Aorta (tissue), 5 donors: Measurements from ENCODE around the gene FHL2. TPM values are rescaled to one million over a fixed set of nuclear protein-coding genes. Genes with fewer than 3 reads are reported as not detected.
A peak's percentile ranks its signal among the peaks of the same experiment; 100 is the strongest.

Source experiments
- ATAC-seq: fragments of 200-7000 bp; cut with Tn5 transposase; one replicate; pipeline ENCODE4 v1.9.1; 2022; ENCODE audit warnings: moderate library complexity; ENCODE audit not compliant: low FRiP score
- DNase-seq, 2 donors: peaks; one replicate each; pipeline ENCODE4 v3.0.0-alpha.2; 2020
- H3K27ac ChIP-seq, 2 donors: one replicate each; pipeline ENCODE4 v1.5.1; 2013; ENCODE audit warnings: low read length in 2 of 2, mild to moderate bottlenecking in 2 of 2, moderate library complexity in 2 of 2, control low read depth in 1 of 2, inconsistent platforms in 1 of 2, low read depth in 1 of 2
- H3K27me3 ChIP-seq, 2 donors: one replicate each; pipeline ENCODE4 v1.6.1; 2013; ENCODE audit warnings: control low read depth in 1 of 2, low read length in 1 of 2, mild to moderate bottlenecking in 1 of 2, moderate library complexity in 1 of 2; ENCODE audit not compliant: insufficient read depth in 2 of 2, control insufficient read depth in 1 of 2
- H3K36me3 ChIP-seq, 2 donors: one replicate each; pipeline ENCODE4 v1.6.1; 2013; ENCODE audit warnings: control low read depth in 1 of 2, low read length in 1 of 2, mild to moderate bottlenecking in 1 of 2; ENCODE audit not compliant: insufficient read depth in 2 of 2, control insufficient read depth in 1 of 2
- H3K4me1 ChIP-seq, 2 donors: one replicate each; pipeline ENCODE4 v1.6.1; 2013; ENCODE audit warnings: low read length in 2 of 2, control low read depth in 1 of 2, mild to moderate bottlenecking in 1 of 2, moderate library complexity in 1 of 2; ENCODE audit not compliant: insufficient read depth in 2 of 2, control insufficient read depth in 1 of 2
- H3K4me3 ChIP-seq, 2 donors: one replicate each; pipeline ENCODE4 v1.5.1; 2013; ENCODE audit warnings: low read length in 2 of 2, control low read depth in 1 of 2, mild to moderate bottlenecking in 1 of 2
- H3K9me3 ChIP-seq: one replicate; pipeline ENCODE4 v1.6.1; 2013; ENCODE audit warnings: mild to moderate bottlenecking, low read length; ENCODE audit not compliant: control insufficient read depth
- WGBS, 2 donors: extraction: QIAGEN DNeasy Blood & Tissue Kit; methylation state at CpG; one replicate each; pipeline ENCODE4 v1.1.7; 2013; 5-methylcytosine and 5-hydroxymethylcytosine counted together
- intact Hi-C, 2 donors: fragments of 100-400 bp; cut with DNase I; formaldehyde crosslinking; loops; one replicate each; pipeline versions ENCODE4 v1.14.2 to v1.15.0; 2022
- polyA plus RNA-seq, 2 donors: library from polyadenylated mRNA; stranded (reverse); fragments of 200-250 nt; gene quantifications; one replicate each; pipeline ENCODE4 v1.2.3, GENCODE V29; 2013
- total RNA-seq, 2 donors: library from RNA; stranded (reverse); fragmentation: NEBNext Ultra II Directional; extraction: Animal tissue kit (Norgen Biotek cat#: 25700); gene quantifications; one replicate each; pipeline ENCODE4 v1.2.1, GENCODE V29; 2021
- donor health status: healthy with polysubstance abuse.
- donor health status: Bipolar disorder and iron deficiency.
- donor health status: DM: no; HTN: no; CAD: no.
- donor health status: DM: no; HTN: no; CAD: no.
- donor health status: DM: yes; HTN: yes; CAD: no.

The FHL2 gene
- total and polyA plus RNA-seq, 4 donors = 60.4 to 129 (median 67.8) TPM

DNA sequence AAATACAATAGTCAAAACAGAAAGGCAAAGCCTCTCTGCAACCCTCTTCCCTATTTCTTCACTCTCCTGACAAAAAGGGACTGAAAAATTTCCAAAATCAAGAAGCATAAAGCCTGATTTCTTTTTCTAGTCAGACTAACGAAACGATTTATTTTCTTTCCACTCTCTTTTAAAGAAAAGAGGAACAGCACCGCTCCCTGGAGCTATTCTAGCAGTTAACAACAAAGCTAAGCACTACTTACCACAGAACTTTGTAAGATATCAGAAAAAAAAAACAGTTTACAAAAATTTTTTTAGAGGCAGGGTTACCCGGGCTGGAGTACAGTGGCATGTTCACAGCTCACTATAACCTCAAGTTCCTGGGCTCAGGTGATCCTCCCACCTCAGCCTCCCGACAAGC is 14.4 kb upstream of the FHL2 start:
- intact Hi-C loops = no loop called here
- no peak overlapping the region for H3K27ac ChIP-seq
- DNase-seq = no peak
- no peaks in the 10 kb centered on the region for H3K27me3 ChIP-seq
- no peaks in the 10 kb centered on the region for H3K9me3 ChIP-seq
- no peak for ATAC-seq
- peaks cover 0 to 10% of the 10 kb centered on the region in 2 donors for H3K4me1 ChIP-seq
- no peaks in the 10 kb centered on the region for H3K36me3 ChIP-seq
- no peak overlapping the region for H3K4me3 ChIP-seq
- 63 to 72% methylated on average over 5 of the region's 5 CpGs for WGBS, 2 donors

DNA sequence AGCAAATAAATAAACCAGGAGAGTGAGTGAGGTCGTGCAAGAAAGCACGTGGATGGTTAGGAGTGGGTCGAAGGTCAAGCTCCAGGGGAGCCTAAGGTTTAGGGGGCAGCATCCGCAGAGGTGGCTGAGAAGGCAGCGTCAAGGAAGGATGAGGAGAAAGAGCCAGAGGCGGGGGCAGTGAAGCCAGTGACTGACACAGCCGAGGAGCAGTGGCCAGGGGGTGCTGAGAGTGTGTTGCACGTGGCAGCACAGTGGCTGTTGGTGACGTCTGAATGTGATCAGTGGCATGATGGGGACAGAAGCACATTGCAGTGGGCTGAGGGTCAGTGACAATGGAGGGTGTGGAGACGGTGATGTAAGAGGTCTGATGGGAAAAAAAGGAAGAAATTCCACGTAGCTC is 13.7 kb upstream of the FHL2 start:
- Histone ChIP-seq H3K9me3 (no peaks in the 10 kb centered on the region), H3K27me3 (no peaks in the 10 kb centered on the region), H3K27ac (no peak overlapping the region), H3K36me3 (no peaks in the 10 kb centered on the region), H3K4me3 (no peak overlapping the region), H3K4me1 (peaks cover 2 to 13% of the 10 kb centered on the region in 2 donors)
- DNase-seq (no peak), ATAC-seq (no peak)
- intact Hi-C loops = no loop called here
- 95% methylated on average over 11 of the region's 11 CpGs for WGBS, 2 donors

GRCh38 chr2:105411720-105412407 is 13.0 kb upstream of the FHL2 start:
- no peak overlapping the region for H3K4me3 ChIP-seq
- ATAC-seq = no peak
- intact Hi-C loops = no loop called here
- H3K36me3 ChIP-seq = no peaks in the 10 kb centered on the region
- H3K27me3 ChIP-seq = no peaks in the 10 kb centered on the region
- 94 to 96% methylated on average over 6 of the region's 6 CpGs for WGBS, 2 donors
- DNase-seq = no peak
- peaks cover 2 to 13% of the 10 kb centered on the region in 2 donors for H3K4me1 ChIP-seq
- H3K9me3 ChIP-seq = no peaks in the 10 kb centered on the region
- no peak overlapping the region for H3K27ac ChIP-seq

DNA sequence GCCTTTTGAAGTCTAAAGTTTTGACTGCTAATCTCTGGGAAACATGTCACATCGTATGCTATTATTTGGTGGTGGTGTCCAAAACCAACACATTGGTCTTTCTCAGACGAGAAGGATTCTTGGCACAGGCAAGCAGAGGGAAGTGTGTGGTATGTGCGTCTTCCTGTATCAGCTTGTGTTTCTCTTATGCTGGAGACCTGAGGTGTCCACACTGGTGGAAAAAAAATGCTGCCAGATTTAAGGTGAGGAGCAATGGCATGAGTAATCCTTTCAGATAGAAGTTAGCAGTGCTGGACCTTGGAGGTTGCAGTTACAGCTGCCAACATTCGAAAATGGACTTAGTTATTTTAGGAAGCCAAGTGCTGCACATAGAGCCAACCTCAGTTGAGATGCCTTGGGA is 11.7 kb upstream of the FHL2 start:
- Histone ChIP-seq H3K27me3 (no peaks in the 10 kb centered on the region), H3K4me3 (no peak overlapping the region), H3K36me3 (no peaks in the 10 kb centered on the region), H3K27ac (peak overlapping the region in 1 of 2 donors; percentile 96), H3K9me3 (no peaks in the 10 kb centered on the region), H3K4me1 (peaks cover 2 to 13% of the 10 kb centered on the region in 2 donors)
- WGBS, 2 donors = 0 to 4% methylated on average over 4 of the region's 4 CpGs
- DNase-seq (no peak), ATAC-seq (peak; percentile 28)
- intact Hi-C loops = no loop called here

- intact Hi-C loops = loop anchor here in 1 of 2 donors (10.0 kb wide), 1 partner anchor 105 kb away; no protein-coding TSS in a partner anchor
- H3K4me3 ChIP-seq = no peak overlapping the region
- no peaks in the 10 kb centered on the region for H3K36me3 ChIP-seq
- peaks cover 2 to 13% of the 10 kb centered on the region in 2 donors for H3K4me1 ChIP-seq
- no peaks in the 10 kb centered on the region for H3K9me3 ChIP-seq
- ATAC-seq (peak; percentile 87), DNase-seq (peak; percentile 93)
- no peaks in the 10 kb centered on the region for H3K27me3 ChIP-seq
- WGBS, 2 donors = 0 to 7% methylated on average over 6 of the region's 6 CpGs
- peak overlapping the region in 1 of 2 donors; percentile 96 for H3K27ac ChIP-seq
Observed at GRCh38 chr2:105409717-105410116, 10.9 kb upstream of the FHL2 start.

- 16 to 23% methylated on average over 7 of the region's 7 CpGs for whole genome bisulfite sequencing, 2 donors
- no peaks in the 10 kb centered on the region for H3K36me3 ChIP-seq
- no peak for ATAC-seq
- H3K4me1 ChIP-seq = peaks cover 2 to 13% of the 10 kb centered on the region in 2 donors
- intact Hi-C loops = loop anchor here in 1 of 2 donors (10.0 kb wide), 1 partner anchor 107 kb away; no protein-coding TSS in a partner anchor
- H3K27ac ChIP-seq = no peak overlapping the region
- no peaks in the 10 kb centered on the region for H3K27me3 ChIP-seq
- H3K9me3 ChIP-seq = no peaks in the 10 kb centered on the region
- no peak for DNase-seq
- H3K4me3 ChIP-seq = no peak overlapping the region
Observed at GRCh38 chr2:105407946-105408743, 9.3 kb upstream of the FHL2 start.

GRCh38 chr2:105406221-105406620 is 7.4 kb upstream of the FHL2 start:
- DNase-seq = peak in 1 of 2 donors; percentile 71
- 63 to 68% methylated on average over 5 of the region's 5 CpGs for WGBS, 2 donors
- no peak for ATAC-seq
- Histone ChIP-seq H3K27ac (no peak overlapping the region), H3K27me3 (no peaks in the 10 kb centered on the region), H3K9me3 (no peaks in the 10 kb centered on the region), H3K4me1 (peaks cover 2 to 13% of the 10 kb centered on the region in 2 donors), H3K4me3 (no peak overlapping the region), H3K36me3 (no peaks in the 10 kb centered on the region)
- intact Hi-C loops = loop anchor here in 1 of 2 donors (10.0 kb wide), 1 partner anchor 109 kb away; no protein-coding TSS in a partner anchor

- no peak for ATAC-seq
- Histone ChIP-seq H3K27me3 (no peaks in the 10 kb centered on the region), H3K36me3 (no peaks in the 10 kb centered on the region), H3K27ac (no peak overlapping the region), H3K4me3 (no peak overlapping the region), H3K9me3 (no peaks in the 10 kb centered on the region), H3K4me1 (peaks cover 2 to 11% of the 10 kb centered on the region in 2 donors)
- intact Hi-C loops = loop anchor here in 1 of 2 donors (10.0 kb wide), 1 partner anchor 110 kb away; no protein-coding TSS in a partner anchor
- no peak for DNase-seq
- 89 to 90% methylated on average over 4 of the region's 4 CpGs for WGBS, 2 donors
Observed at GRCh38 chr2:105405291-105405690, 6.4 kb upstream of the FHL2 start.
